Measurements from ENCODE around the gene ASRGL1.

- TF ChIP-seq TP53 (CRISPR knock-in tag; IDR thresholded peaks at IDR 0.05): no peak
- no peak for TF ChIP-seq CTCF (IDR thresholded peaks at IDR 0.05)
- no peak for TF ChIP-seq POLR2A (IDR thresholded peaks at IDR 0.05; ENCODE audit: low read length)
- TF ChIP-seq MAZ (IDR thresholded peaks at IDR 0.05; ENCODE audit: borderline replicate concordance, low read depth, low read length): no peak
- no peak for TF ChIP-seq RFX5 (IDR thresholded peaks at IDR 0.05)
Observed at GRCh38 chr11:62400760-62401159, 63.5 kb downstream of the ASRGL1 start.

Data from A549 (cell line).